T-cell (primary cell): ENCODE data around the gene SLC5A10. TPM values are rescaled to one million over a fixed set of nuclear protein-coding genes. Genes with fewer than 3 reads are reported as not detected.

Experiments used
- ATAC-seq, 4 experiments: fragments of 200-7000 bp in 3 of 4; fragments of 150-1000 bp in 1 of 4; cut with Tn5 transposase; replicated peaks in 1 of 4; 1 replicate in 3 of 4; 2 replicates in 1 of 4; pipeline ENCODE4 v1.10.0; 2021; ENCODE audit warnings: moderate library complexity in 3 of 4, mild to moderate bottlenecking in 2 of 4, moderate number of reproducible peaks in 1 of 4
- CTCF ChIA-PET, 2 donors: fragments of 300-600 bp; sonication (Branson Sonifier 250); formaldehyde crosslinking; loops; one replicate each; lab custom pipeline; 2022; ENCODE audit warnings: antibody characterized with exemption in 2 of 2; lab: Charles Lee
- POLR2A ChIA-PET, 2 donors: fragments of 300-600 bp; sonication (Branson Sonifier 250); formaldehyde crosslinking; loops; one replicate each; lab custom pipeline; 2022; ENCODE audit warnings: antibody characterized with exemption in 2 of 2; lab: Charles Lee
- DNase-seq, 35 experiments: peaks; one replicate each; pipeline versions ENCODE4 v3.0.0 to v3.0.0-alpha.2; 2013 to 2023
- H3K27ac ChIP-seq: one replicate; pipeline ENCODE4 v1.5.1; 2013; ENCODE audit warnings: low read length
- H3K27me3 ChIP-seq, 2 experiments: replicated peaks in 1 of 2; 1 replicate in 1 of 2; 2 replicates in 1 of 2; pipeline versions ENCODE4 v1.6.1 to v1.7.0; 2013; ENCODE audit warnings: low read length in 1 of 2, mixed read lengths in 1 of 2; ENCODE audit not compliant: control insufficient read depth in 2 of 2, insufficient read depth in 2 of 2; ENCODE audit errors: extremely low read depth in 1 of 2
- H3K36me3 ChIP-seq, 2 donors: 1 replicate in 1 of 2; 2 replicates in 1 of 2; pipeline versions ENCODE4 v1.6.1 to v1.7.0; 2013; ENCODE audit warnings: low read length in 1 of 2; ENCODE audit not compliant: control insufficient read depth in 2 of 2, insufficient read depth in 1 of 2; ENCODE audit errors: extremely low read depth in 1 of 2
- H3K4me1 ChIP-seq, 2 experiments: 1 replicate in 1 of 2; 2 replicates in 1 of 2; pipeline versions ENCODE4 v1.6.1 to v1.7.0; 2013; ENCODE audit warnings: low read length in 2 of 2, mixed read lengths in 1 of 2; ENCODE audit not compliant: insufficient read depth in 2 of 2, control insufficient read depth in 1 of 2; ENCODE audit errors: extremely low read depth in 1 of 2
- H3K4me3 ChIP-seq, 2 donors: 1 replicate in 1 of 2; 2 replicates in 1 of 2; pipeline versions ENCODE4 v1.5.1 to v1.7.0; 2013; ENCODE audit warnings: mild to moderate bottlenecking in 2 of 2, low read length in 1 of 2, moderate library complexity in 1 of 2; ENCODE audit not compliant: control insufficient read depth in 1 of 2; ENCODE audit errors: extremely low read depth in 1 of 2
- H3K9me3 ChIP-seq: 2 replicates; pipeline ENCODE4 v1.7.0; 2013
- H3K27ac Mint-ChIP-seq, 2 donors: one replicate each; pipeline ENCODE4 v1.8.0; 2020 to 2021; ENCODE audit warnings: mild to moderate bottlenecking in 2 of 2, mixed read lengths in 2 of 2
- H3K27me3 Mint-ChIP-seq, 2 donors: one replicate each; pipeline ENCODE4 v1.8.0; 2021 to 2022; ENCODE audit warnings: mixed read lengths in 2 of 2
- H3K36me3 Mint-ChIP-seq: one replicate; pipeline ENCODE4 v1.8.0; 2021; ENCODE audit warnings: mixed read lengths
- H3K4me1 Mint-ChIP-seq, 3 donors: one replicate each; pipeline ENCODE4 v1.8.0; 2020 to 2022; ENCODE audit warnings: mixed read lengths in 3 of 3, mild to moderate bottlenecking in 1 of 3
- H3K4me3 Mint-ChIP-seq, 3 donors: one replicate each; pipeline ENCODE4 v1.8.0; 2020 to 2022; ENCODE audit warnings: mild to moderate bottlenecking in 3 of 3, mixed read lengths in 3 of 3, moderate library complexity in 3 of 3
- H3K9me3 Mint-ChIP-seq, 3 donors: one replicate each; pipeline ENCODE4 v1.8.0; 2020 to 2022; ENCODE audit warnings: mixed read lengths in 3 of 3
- WGBS: methylation state at CpG from one replicate; pipeline ENCODE4 v1.1.5; 2013; ENCODE audit warnings: missing lambda C conversion rate; ENCODE audit not compliant: insufficient coverage; 5-methylcytosine and 5-hydroxymethylcytosine counted together
- total RNA-seq, 35 experiments: library from RNA in 6 of 35; stranded (reverse) in 6 of 35; fragments of 120-200 nt in 1 of 35; gene quantifications; one replicate each; pipeline versions ENCODE4 v1.2.1 to v1.2.4 and lab custom pipeline; 2013 to 2026

SLC5A10 gene
- total RNA-seq, 5 donors from 2014 or later (not counting 1 experiment from before 2014, with no cell fraction given): 0.09 TPM; not detected in 4

- DNase-seq (no peak), ATAC-seq (no peak)
- Histone ChIP-seq H3K27ac (no peak overlapping the region), H3K4me3 (no peak overlapping the region), H3K9me3 (no peaks in the 10 kb centered on the region), H3K4me1 (peaks cover 3 to 38% of the 10 kb centered on the region in 2 experiments), H3K27me3 (no peaks in the 10 kb centered on the region), H3K36me3 (peaks cover 0 to 3% of the 10 kb centered on the region in 2 donors)
- ChIA-PET CTCF (no interaction called here), POLR2A (no interaction called here)
- peaks cover 2 to 10% (median 8%) of the 10 kb centered on the region in 3 donors for H3K9me3 Mint-ChIP-seq
- H3K4me3 Mint-ChIP-seq: no peak overlapping the region
- peaks cover 29% of the 10 kb centered on the region for H3K36me3 Mint-ChIP-seq
- peaks cover 34 to 48% (median 34%) of the 10 kb centered on the region in 3 donors for H3K4me1 Mint-ChIP-seq
- no peaks in the 10 kb centered on the region for H3K27me3 Mint-ChIP-seq
- 100% methylated on average over 1 of the region's 2 CpGs for WGBS
- H3K27ac Mint-ChIP-seq: no peak overlapping the region
Observed at GRCh38 chr17:18996458-18996857, 44.5 kb downstream of the SLC5A10 start.

- Mint-ChIP-seq H3K9me3 (peaks cover 2 to 10% (median 8%) of the 10 kb centered on the region in 3 donors), H3K36me3 (peaks cover 34% of the 10 kb centered on the region), H3K4me3 (no peak overlapping the region), H3K27ac (no peak overlapping the region), H3K27me3 (no peaks in the 10 kb centered on the region), H3K4me1 (peaks cover 40 to 54% (median 42%) of the 10 kb centered on the region in 3 donors)
- Histone ChIP-seq H3K27ac (no peak overlapping the region), H3K9me3 (no peaks in the 10 kb centered on the region), H3K4me1 (peaks cover 4 to 38% of the 10 kb centered on the region in 2 experiments), H3K36me3 (peaks cover 0 to 3% of the 10 kb centered on the region in 2 donors), H3K4me3 (no peak overlapping the region), H3K27me3 (no peaks in the 10 kb centered on the region)
- CTCF ChIA-PET: no interaction called here
- ATAC-seq: no peak
- POLR2A ChIA-PET: no interaction called here
- 72% methylated on average over 3 of the region's 6 CpGs for WGBS
- no peak for DNase-seq
Observed at GRCh38 chr17:18997650-18998196, 45.8 kb downstream of the SLC5A10 start.

DNA sequence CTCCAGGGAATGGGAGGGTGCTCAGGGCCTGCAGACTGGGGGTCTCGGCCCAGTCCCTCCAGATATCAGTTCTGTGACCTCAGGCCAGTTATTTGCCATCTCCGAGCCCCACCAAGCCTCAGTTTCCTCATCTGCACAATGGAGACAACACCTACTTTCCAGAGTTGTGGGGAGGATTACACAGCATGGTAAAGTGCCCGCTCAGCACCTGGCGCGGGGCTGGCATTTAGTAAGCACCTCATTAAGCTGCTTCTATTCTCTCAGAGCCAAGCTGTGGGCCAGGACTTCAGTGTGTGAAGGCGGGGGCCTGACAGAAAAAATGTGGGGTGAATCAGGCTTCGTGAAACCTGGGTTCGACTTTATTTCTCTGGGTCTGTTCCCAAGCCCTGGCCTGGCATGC, 47.4 kb downstream of the SLC5A10 start:
- CTCF ChIA-PET: no interaction called here
- no peaks in the 10 kb centered on the region for H3K27me3 Mint-ChIP-seq
- POLR2A ChIA-PET: no interaction called here

GRCh38 chr17:18999911-19000310, 47.9 kb downstream of the SLC5A10 start:
- Mint-ChIP-seq H3K27me3 (no peaks in the 10 kb centered on the region), H3K9me3 (peaks cover 2 to 9% (median 8%) of the 10 kb centered on the region in 3 donors), H3K36me3 (peaks cover 26% of the 10 kb centered on the region), H3K27ac (no peak overlapping the region), H3K4me1 (peaks cover 31 to 46% (median 40%) of the 10 kb centered on the region in 3 donors), H3K4me3 (no peak overlapping the region)
- H3K27ac ChIP-seq: no peak overlapping the region
- H3K27me3 ChIP-seq: no peaks in the 10 kb centered on the region
- H3K9me3 ChIP-seq: no peaks in the 10 kb centered on the region
- ATAC-seq: no peak
- no peak for DNase-seq
- CTCF ChIA-PET: no interaction called here
- H3K4me3 ChIP-seq: no peak overlapping the region
- peaks cover 0 to 3% of the 10 kb centered on the region in 2 donors for H3K36me3 ChIP-seq
- POLR2A ChIA-PET: no interaction called here
- WGBS: 100% methylated on average over 2 of the region's 6 CpGs
- peaks cover 12 to 38% of the 10 kb centered on the region in 2 experiments for H3K4me1 ChIP-seq

More for the DNA sequence above, 47.4 kb downstream of the SLC5A10 start:
- H3K4me3 Mint-ChIP-seq: no peak overlapping the region
- no peak overlapping the region for H3K27ac ChIP-seq
- H3K4me1 ChIP-seq: peaks cover 12 to 36% of the 10 kb centered on the region in 2 experiments
- H3K36me3 ChIP-seq: peaks cover 0 to 3% of the 10 kb centered on the region in 2 donors
- H3K36me3 Mint-ChIP-seq: peaks cover 27% of the 10 kb centered on the region
- H3K27me3 ChIP-seq: no peaks in the 10 kb centered on the region
- H3K27ac Mint-ChIP-seq: no peak overlapping the region
- H3K4me3 ChIP-seq: no peak overlapping the region
- WGBS: 94% methylated on average over 6 of the region's 8 CpGs
- H3K9me3 Mint-ChIP-seq: peaks cover 2 to 10% (median 8%) of the 10 kb centered on the region in 3 donors
- no peak for DNase-seq
- H3K4me1 Mint-ChIP-seq: peaks cover 31 to 46% (median 37%) of the 10 kb centered on the region in 3 donors
- no peaks in the 10 kb centered on the region for H3K9me3 ChIP-seq
- no peak for ATAC-seq

GRCh38 chr17:19000531-19001325, 48.8 kb downstream of the SLC5A10 start:
- Mint-ChIP-seq H3K9me3 (peaks cover 0 to 3% (median 3%) of the 10 kb centered on the region in 3 donors), H3K27me3 (no peaks in the 10 kb centered on the region), H3K4me3 (peak overlapping the region in 1 of 3 donors; percentile 82), H3K4me1 (peaks cover 31 to 44% (median 39%) of the 10 kb centered on the region in 3 donors), H3K27ac (no peak overlapping the region), H3K36me3 (peaks cover 19% of the 10 kb centered on the region)
- H3K4me1 ChIP-seq: peaks cover 12 to 42% of the 10 kb centered on the region in 2 experiments
- no peaks in the 10 kb centered on the region for H3K27me3 ChIP-seq
- DNase-seq (no peak), ATAC-seq (no peak)
- 96% methylated on average over 13 of the region's 17 CpGs for WGBS
- no peak overlapping the region for H3K27ac ChIP-seq
- POLR2A ChIA-PET: no interaction called here
- H3K36me3 ChIP-seq: peaks cover 0 to 3% of the 10 kb centered on the region in 2 donors
- no peak overlapping the region for H3K4me3 ChIP-seq
- no peaks in the 10 kb centered on the region for H3K9me3 ChIP-seq
- CTCF ChIA-PET: no interaction called here

GRCh38 chr17:19001907-19002590, 50.1 kb downstream of the SLC5A10 start:
- no peak for DNase-seq
- 72% methylated on average over 7 of the region's 7 CpGs for WGBS
- ChIA-PET POLR2A (no interaction called here), CTCF (interaction anchor here in 1 of 2 donors (0.6 kb wide), 1 partner anchor 57 kb away, joined by 4 read pairs; no protein-coding TSS in a partner anchor)
- H3K27ac Mint-ChIP-seq: peak overlapping the region; percentile 11 to 22
- H3K27me3 Mint-ChIP-seq: no peaks in the 10 kb centered on the region
- H3K4me1 Mint-ChIP-seq: peaks cover 31 to 43% (median 36%) of the 10 kb centered on the region in 3 donors
- Histone ChIP-seq H3K4me1 (peaks cover 12 to 42% of the 10 kb centered on the region in 2 experiments), H3K4me3 (no peak overlapping the region), H3K36me3 (peaks cover 0 to 3% of the 10 kb centered on the region in 2 donors), H3K27ac (no peak overlapping the region), H3K27me3 (no peaks in the 10 kb centered on the region), H3K9me3 (no peaks in the 10 kb centered on the region)
- no peak for ATAC-seq
- H3K4me3 Mint-ChIP-seq: peak overlapping the region; percentile 76 to 83 (median 82)
- no peaks in the 10 kb centered on the region for H3K9me3 Mint-ChIP-seq
- peaks cover 8% of the 10 kb centered on the region for H3K36me3 Mint-ChIP-seq
